Mammary epithelial cell (primary cell): ENCODE data around the gene WDTC1.

Source experiments
- EZH2 ChIP-seq: IDR thresholded peaks from 2 replicates; pipeline ENCODE4 v1.6.1; 2012; ENCODE audit warnings: low read length, inconsistent platforms, borderline replicate concordance
- TF ChIP-seq, protein P1 (sequence below), 2 donors: IDR thresholded peaks in 1 of 2; conservative IDR thresholded peaks in 1 of 2; 2 replicates each; pipeline ENCODE4 v1.5.1; 2011 to 2012; ENCODE audit warnings: inconsistent platforms in 2 of 2, low read length in 2 of 2, mild to moderate bottlenecking in 2 of 2, control low read depth in 1 of 2, low read depth in 1 of 2; ENCODE audit not compliant: insufficient read depth in 1 of 2; ENCODE audit errors: extremely low read depth in 1 of 2

DNA sequence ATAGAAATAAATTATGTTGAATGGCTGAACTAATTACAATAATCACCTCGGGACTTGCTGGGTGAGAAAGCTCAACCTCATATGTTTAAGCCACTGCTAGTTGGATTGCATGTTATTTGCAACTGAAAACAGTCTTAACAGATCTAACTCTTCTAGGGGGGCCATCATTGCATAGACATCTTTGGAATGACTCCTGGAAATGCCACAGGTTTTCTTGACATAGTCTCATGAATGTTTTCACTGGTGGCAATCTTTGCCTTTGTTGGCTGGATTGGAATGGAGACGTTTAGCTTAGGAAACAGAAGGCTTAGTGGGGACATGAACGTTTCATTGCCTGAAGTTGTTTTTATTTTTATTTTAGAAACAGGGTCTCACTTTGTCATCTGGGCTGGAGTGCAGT, 8.8 kb upstream of the WDTC1 start:
- TF ChIP-seq, protein P1, sequence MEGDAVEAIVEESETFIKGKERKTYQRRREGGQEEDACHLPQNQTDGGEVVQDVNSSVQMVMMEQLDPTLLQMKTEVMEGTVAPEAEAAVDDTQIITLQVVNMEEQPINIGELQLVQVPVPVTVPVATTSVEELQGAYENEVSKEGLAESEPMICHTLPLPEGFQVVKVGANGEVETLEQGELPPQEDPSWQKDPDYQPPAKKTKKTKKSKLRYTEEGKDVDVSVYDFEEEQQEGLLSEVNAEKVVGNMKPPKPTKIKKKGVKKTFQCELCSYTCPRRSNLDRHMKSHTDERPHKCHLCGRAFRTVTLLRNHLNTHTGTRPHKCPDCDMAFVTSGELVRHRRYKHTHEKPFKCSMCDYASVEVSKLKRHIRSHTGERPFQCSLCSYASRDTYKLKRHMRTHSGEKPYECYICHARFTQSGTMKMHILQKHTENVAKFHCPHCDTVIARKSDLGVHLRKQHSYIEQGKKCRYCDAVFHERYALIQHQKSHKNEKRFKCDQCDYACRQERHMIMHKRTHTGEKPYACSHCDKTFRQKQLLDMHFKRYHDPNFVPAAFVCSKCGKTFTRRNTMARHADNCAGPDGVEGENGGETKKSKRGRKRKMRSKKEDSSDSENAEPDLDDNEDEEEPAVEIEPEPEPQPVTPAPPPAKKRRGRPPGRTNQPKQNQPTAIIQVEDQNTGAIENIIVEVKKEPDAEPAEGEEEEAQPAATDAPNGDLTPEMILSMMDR (conservative IDR thresholded peaks at IDR 0.05 in 1 of 2, IDR thresholded peaks at IDR 0.05 in 1 of 2; ENCODE audit: extremely low read depth in 1 of 2, insufficient read depth in 1 of 2, low read depth in 1 of 2, low read length in 2 of 2), result no peak
- TF ChIP-seq EZH2, result no peak
